HG03175 (cell line): ENCODE results near the gene RNF167.

Experiments
- ATAC-seq: cut with Tn5 transposase; IDR thresholded peaks from one replicate; pipeline ENCODE4 v1.9.1; 2021; ENCODE audit warnings: mild to moderate bottlenecking, moderate library complexity; ENCODE audit not compliant: unreplicated experiment

Gene RNF167

GRCh38 chr17:4939796-4940554 is at the start of gene RNF167, which contains the start of gene SLC25A11:
TSS of gene RNF167 (plus strand) at chr17:4940268. CDS start at chr17:4940910, 642 bp downstream.
TSS of gene SLC25A11 (minus strand) at chr17:4940046. CDS start at chr17:4939910, 136 bp downstream.
- peak; percentile 81 for ATAC-seq

GRCh38 chr17:4891411-4892410 is 48.4 kb upstream of the RNF167 start:
- no peak for ATAC-seq

GRCh38 chr17:4892499-4893221 is 47.4 kb upstream of the RNF167 start:
- ATAC-seq: no peak

- no peak for ATAC-seq
These were observed 46.8 kb upstream of the RNF167 start for GRCh38 chr17:4893272-4893671.

GRCh38 chr17:4893721-4894560 is 46.1 kb upstream of the RNF167 start:
- ATAC-seq: no peak

GRCh38 chr17:4895121-4895520 is 44.9 kb upstream of the RNF167 start:
- ATAC-seq: no peak

- ATAC-seq: no peak
These were observed 44.3 kb upstream of the RNF167 start for GRCh38 chr17:4895657-4896331.

GRCh38 chr17:4896332-4897197 is 43.5 kb upstream of the RNF167 start:
- ATAC-seq: no peak

GRCh38 chr17:4897198-4897687 is 42.8 kb upstream of the RNF167 start:
- no peak for ATAC-seq

- ATAC-seq: no peak
These were observed 42.3 kb upstream of the RNF167 start for GRCh38 chr17:4897785-4898184.

- ATAC-seq: no peak
These were observed 41.7 kb upstream of the RNF167 start for GRCh38 chr17:4898351-4898750.

GRCh38 chr17:4898927-4899326 is 41.1 kb upstream of the RNF167 start:
- no peak for ATAC-seq

- ATAC-seq: peak; percentile 38
These were observed 40.5 kb upstream of the RNF167 start, which contains the start of gene C17orf107 for GRCh38 chr17:4899341-4900230. TSS of gene C17orf107 (plus strand) at chr17:4899536. CDS start at chr17:4899763, 227 bp downstream.

- ATAC-seq: no peak
These were observed 39.6 kb upstream of the RNF167 start for GRCh38 chr17:4900231-4901107.

- ATAC-seq: no peak
These were observed 38.9 kb upstream of the RNF167 start for GRCh38 chr17:4901108-4901647.
